Keratinocyte (primary cell): ENCODE data around the gene ZZZ3. TPM values are rescaled to one million over a fixed set of nuclear protein-coding genes. Genes with fewer than 3 reads are reported as not detected.

Source experiments
- DNase-seq: peaks from one replicate; pipeline ENCODE4 v3.0.0-alpha.2; 2011; ENCODE audit warnings: low read depth, missing footprints, low spot score
- FAIRE-seq: peaks from 2 replicates; lab custom pipeline; 2011; peaks lifted over from hg19 to GRCh38; lab: Jason Lieb, UNC
- H2AFZ ChIP-seq: 2 replicates; pipeline ENCODE4 v1.6.0; 2012; ENCODE audit warnings: low read length, control low read depth, inconsistent platforms; ENCODE audit not compliant: control insufficient read depth
- H3K27ac ChIP-seq: 2 replicates; pipeline ENCODE4 v1.5.1; 2011; ENCODE audit warnings: low read length; ENCODE audit not compliant: control insufficient read depth, insufficient read depth
- H3K27me3 ChIP-seq: 3 replicates; pipeline ENCODE4 v1.6.0; 2011; ENCODE audit warnings: low read length; ENCODE audit not compliant: control insufficient read depth, insufficient read depth; ENCODE audit errors: extremely low read depth
- H3K36me3 ChIP-seq, 2 experiments: 2 replicates in 1 of 2; 3 replicates in 1 of 2; pipeline ENCODE4 v1.5.1; 2011; ENCODE audit warnings: low read length in 2 of 2, mild to moderate bottlenecking in 1 of 2; ENCODE audit not compliant: control insufficient read depth in 2 of 2, insufficient read depth in 2 of 2; ENCODE audit errors: extremely low read depth in 1 of 2
- H3K4me1 ChIP-seq: 3 replicates; pipeline ENCODE4 v1.5.1; 2011; ENCODE audit warnings: low read length; ENCODE audit not compliant: control insufficient read depth, insufficient read depth; ENCODE audit errors: extremely low read depth
- H3K4me2 ChIP-seq: 3 replicates; pipeline ENCODE4 v1.6.0; 2011; ENCODE audit warnings: low read depth, low read length; ENCODE audit not compliant: control insufficient read depth, insufficient read depth; ENCODE audit errors: extremely low read depth
- H3K4me3 ChIP-seq, 3 experiments: fragments of 200-600 bp in 1 of 3; sonication (generic) in 1 of 3; 2 replicates in 2 of 3; 3 replicates in 1 of 3; pipeline ENCODE4 v1.5.1; 2011 to 2016; ENCODE audit warnings: low read length in 3 of 3, mild to moderate bottlenecking in 3 of 3, control low read depth in 2 of 3, inconsistent platforms in 1 of 3, low read depth in 1 of 3, mixed read lengths in 1 of 3, mixed run types in 1 of 3, moderate library complexity in 1 of 3; ENCODE audit not compliant: control insufficient read depth in 2 of 3, insufficient read depth in 2 of 3; ENCODE audit errors: extremely low read depth in 1 of 3
- H3K79me2 ChIP-seq: 2 replicates; pipeline ENCODE4 v1.6.0; 2012; ENCODE audit warnings: low read length; ENCODE audit not compliant: control insufficient read depth, insufficient read depth
- H3K9ac ChIP-seq: 3 replicates; pipeline ENCODE4 v1.6.0; 2011; ENCODE audit warnings: low read length; ENCODE audit not compliant: control insufficient read depth, insufficient read depth; ENCODE audit errors: extremely low read depth
- H3K9me1 ChIP-seq: 3 replicates; pipeline ENCODE4 v1.6.0; 2011; ENCODE audit warnings: low read length; ENCODE audit not compliant: control insufficient read depth, insufficient read depth; ENCODE audit errors: extremely low read depth
- H3K9me3 ChIP-seq: 2 replicates; pipeline ENCODE4 v1.5.1; 2012; ENCODE audit warnings: low read depth, low read length; ENCODE audit not compliant: control insufficient read depth
- H4K20me1 ChIP-seq: 3 replicates; pipeline ENCODE4 v1.6.0; 2011; ENCODE audit warnings: low read length; ENCODE audit not compliant: control insufficient read depth, insufficient read depth; ENCODE audit errors: extremely low read depth
- EZH2 ChIP-seq: IDR thresholded peaks from one replicate; pipeline ENCODE4 v1.6.1; 2012; ENCODE audit warnings: inconsistent platforms, mild to moderate bottlenecking, low read length, moderate library complexity
- dilution Hi-C: fragments of 300-500 bp; cut with MboI; formaldehyde crosslinking; loops from one replicate; pipeline ENCODE4 v1.7.0; 2020; ENCODE audit warnings: low sequenced_read_pairs; ENCODE audit not compliant: extremely low pct_ligation_motif_present
- polyA plus RNA-seq, 5 experiments: library from polyadenylated mRNA; depleted of rRNA in 3 of 5; stranded (reverse) in 3 of 5; stranded (forward) in 1 of 5; unstranded in 1 of 5; fragments of >200 nt; gene quantifications; 1 replicate in 1 of 5; 2 replicates in 3 of 5; 3 replicates in 1 of 5; pipeline versions ENCODE4 v1.2.1 to v1.2.3, GENCODE V29; 2011 to 2012; ENCODE audit warnings: missing spikeins in 2 of 5, low read depth in 1 of 5, low replicate concordance in 1 of 5
- TF ChIP-seq, protein P1 (sequence below), 3 experiments: IDR thresholded peaks in 1 of 3; conservative IDR thresholded peaks in 1 of 3; optimal IDR thresholded peaks in 1 of 3; 2 replicates in 2 of 3; 3 replicates in 1 of 3; pipeline versions ENCODE3 to v1.5.1; 2011; ENCODE audit warnings: low read length in 3 of 3, mild to moderate bottlenecking in 3 of 3, moderate library complexity in 2 of 3, control low read depth in 1 of 3, inconsistent platforms in 1 of 3; ENCODE audit not compliant: insufficient read depth in 2 of 3; ENCODE audit errors: extremely low read depth in 1 of 3

ZZZ3 gene
- polyA plus RNA-seq, 1 donor (not counting 4 experiments of a cell fraction or from before 2014, with no cell fraction given): 30.6 TPM

DNA sequence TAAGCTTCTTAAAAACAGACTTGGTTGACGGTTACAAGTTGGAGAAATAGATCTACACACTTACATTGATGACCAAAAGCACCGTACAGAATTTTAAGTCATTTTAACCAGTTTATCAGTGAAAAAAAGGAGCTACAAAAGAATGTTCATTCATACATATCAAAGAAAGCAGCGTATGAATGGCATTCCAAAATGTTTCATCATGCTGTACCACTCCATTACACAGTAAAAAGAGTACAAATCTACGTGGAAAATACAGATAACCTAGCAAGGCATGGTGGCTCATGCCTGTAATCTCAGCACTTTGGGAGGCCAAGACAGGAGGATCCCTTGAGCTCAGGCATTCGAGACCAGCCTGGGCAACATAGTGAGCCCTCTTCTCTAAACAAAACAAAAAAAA, 40.3 kb downstream of the ZZZ3 start:
- dilution Hi-C loops: no loop called here
- Histone ChIP-seq H3K27me3 (no peaks in the 10 kb centered on the region), H3K36me3 (peaks cover 0 to 4% of the 10 kb centered on the region in 2 experiments), H3K27ac (no peak overlapping the region), H3K4me1 (peaks cover 27% of the 10 kb centered on the region), H3K9me1 (peaks cover 2% of the 10 kb centered on the region), H3K4me3 (no peak overlapping the region), H3K4me2 (no peak overlapping the region), H2AFZ (no peak overlapping the region), H3K9me3 (no peaks in the 10 kb centered on the region), H3K9ac (no peak overlapping the region), H3K79me2 (peaks cover 62% of the 10 kb centered on the region), H4K20me1 (peaks cover 3% of the 10 kb centered on the region)
- DNase-seq (no peak), FAIRE-seq (no peak)
- TF ChIP-seq, protein P1, sequence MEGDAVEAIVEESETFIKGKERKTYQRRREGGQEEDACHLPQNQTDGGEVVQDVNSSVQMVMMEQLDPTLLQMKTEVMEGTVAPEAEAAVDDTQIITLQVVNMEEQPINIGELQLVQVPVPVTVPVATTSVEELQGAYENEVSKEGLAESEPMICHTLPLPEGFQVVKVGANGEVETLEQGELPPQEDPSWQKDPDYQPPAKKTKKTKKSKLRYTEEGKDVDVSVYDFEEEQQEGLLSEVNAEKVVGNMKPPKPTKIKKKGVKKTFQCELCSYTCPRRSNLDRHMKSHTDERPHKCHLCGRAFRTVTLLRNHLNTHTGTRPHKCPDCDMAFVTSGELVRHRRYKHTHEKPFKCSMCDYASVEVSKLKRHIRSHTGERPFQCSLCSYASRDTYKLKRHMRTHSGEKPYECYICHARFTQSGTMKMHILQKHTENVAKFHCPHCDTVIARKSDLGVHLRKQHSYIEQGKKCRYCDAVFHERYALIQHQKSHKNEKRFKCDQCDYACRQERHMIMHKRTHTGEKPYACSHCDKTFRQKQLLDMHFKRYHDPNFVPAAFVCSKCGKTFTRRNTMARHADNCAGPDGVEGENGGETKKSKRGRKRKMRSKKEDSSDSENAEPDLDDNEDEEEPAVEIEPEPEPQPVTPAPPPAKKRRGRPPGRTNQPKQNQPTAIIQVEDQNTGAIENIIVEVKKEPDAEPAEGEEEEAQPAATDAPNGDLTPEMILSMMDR (optimal IDR thresholded peaks at IDR 0.05 in 1 of 3, IDR thresholded peaks at IDR 0.05 in 1 of 3, conservative IDR thresholded peaks at IDR 0.05 in 1 of 3; ENCODE audit: extremely low read depth in 1 of 3, insufficient read depth in 2 of 3, low read length in 3 of 3): no peak

GRCh38 chr1:77639557-77640069, 42.8 kb downstream of the ZZZ3 start:
- no peaks in the 10 kb centered on the region for H3K9me3 ChIP-seq
- no peak for DNase-seq
- H3K4me1 ChIP-seq: peaks cover 30% of the 10 kb centered on the region
- H3K4me3 ChIP-seq: no peak overlapping the region
- H3K79me2 ChIP-seq: peaks cover 41% of the 10 kb centered on the region
- no peaks in the 10 kb centered on the region for H4K20me1 ChIP-seq
- H3K27ac ChIP-seq: no peak overlapping the region
- H2AFZ ChIP-seq: no peak overlapping the region
- H3K9me1 ChIP-seq: peaks cover 2% of the 10 kb centered on the region
- H3K9ac ChIP-seq: no peak overlapping the region
- dilution Hi-C loops: no loop called here
- peaks cover 0 to 2% of the 10 kb centered on the region in 2 experiments for H3K36me3 ChIP-seq
- H3K27me3 ChIP-seq: no peaks in the 10 kb centered on the region
- no peak overlapping the region for H3K4me2 ChIP-seq
- TF ChIP-seq EZH2: no peak
- TF ChIP-seq, protein P1 (optimal IDR thresholded peaks at IDR 0.05 in 1 of 3, IDR thresholded peaks at IDR 0.05 in 1 of 3, conservative IDR thresholded peaks at IDR 0.05 in 1 of 3; ENCODE audit: extremely low read depth in 1 of 3, insufficient read depth in 2 of 3, low read length in 3 of 3): no peak
- no peak for FAIRE-seq
